Hepatocyte (in vitro differentiated cells): ENCODE results near the gene SKP1. TPM values are rescaled to one million over a fixed set of nuclear protein-coding genes. Genes with fewer than 3 reads are reported as not detected.

ENCODE experiments used
- DNase-seq: peaks from one replicate; pipeline ENCODE4 v3.0.0-alpha.2; 2016; ENCODE audit warnings: low spot score
- H2AFZ ChIP-seq: fragments of 200-600 bp; sonication (generic); 2 replicates; pipeline ENCODE4 v1.6.0; 2016; ENCODE audit warnings: antibody characterized with exemption, mild to moderate bottlenecking
- H3K27ac ChIP-seq: fragments of 200-600 bp; sonication (generic); 2 replicates; pipeline ENCODE4 v1.5.1; 2016; ENCODE audit warnings: mild to moderate bottlenecking
- H3K27me3 ChIP-seq: fragments of 200-600 bp; sonication (generic); 2 replicates; pipeline ENCODE4 v1.6.1; 2016
- H3K36me3 ChIP-seq: fragments of 200-600 bp; sonication (generic); replicated peaks from 2 replicates; pipeline ENCODE4 v1.5.1; 2016; ENCODE audit warnings: low read depth; ENCODE audit not compliant: insufficient read depth
- H3K4me1 ChIP-seq: fragments of 200-600 bp; sonication (generic); 2 replicates; pipeline ENCODE4 v1.5.1; 2016; ENCODE audit warnings: mild to moderate bottlenecking, moderate library complexity; ENCODE audit not compliant: insufficient read depth
- H3K4me2 ChIP-seq: fragments of 200-600 bp; sonication (generic); 2 replicates; pipeline ENCODE4 v1.6.0; 2016
- H3K4me3 ChIP-seq: fragments of 200-600 bp; sonication (generic); 2 replicates; pipeline ENCODE4 v1.5.1; 2016; ENCODE audit warnings: mild to moderate bottlenecking
- H3K79me2 ChIP-seq: fragments of 200-600 bp; sonication (generic); 2 replicates; pipeline ENCODE4 v1.6.0; 2017; ENCODE audit warnings: mild to moderate bottlenecking
- H3K9me2 ChIP-seq: fragments of 200-600 bp; sonication (generic); replicated peaks from 2 replicates; pipeline ENCODE4 v1.6.0; 2017; ENCODE audit warnings: mild to moderate bottlenecking; ENCODE audit not compliant: insufficient read depth
- H3K9me3 ChIP-seq: fragments of 200-600 bp; sonication (generic); 2 replicates; pipeline ENCODE4 v1.5.1; 2016; ENCODE audit warnings: low read depth, mild to moderate bottlenecking
- H4K20me1 ChIP-seq: fragments of 200-600 bp; sonication (generic); 2 replicates; pipeline ENCODE4 v1.6.0; 2016; ENCODE audit warnings: mild to moderate bottlenecking; ENCODE audit not compliant: insufficient read depth, poor library complexity, severe bottlenecking
- EZH2 ChIP-seq: fragments of 200-600 bp; sonication (generic); IDR thresholded peaks from 2 replicates; pipeline ENCODE4 v1.6.1; 2016; ENCODE audit warnings: antibody characterized with exemption, mild to moderate bottlenecking, borderline replicate concordance
- EZH2phosphoT487 ChIP-seq: fragments of 200-600 bp; sonication (generic); IDR thresholded peaks from one replicate; pipeline ENCODE4 v1.6.1; 2018; ENCODE audit warnings: antibody characterized with exemption, mild to moderate bottlenecking, low read depth, moderate library complexity; ENCODE audit not compliant: unreplicated experiment, severe bottlenecking
- WGBS: methylation state at CpG from one replicate; pipeline ENCODE4 v1.1.6; 2016; ENCODE audit warnings: low lambda C conversion rate; ENCODE audit errors: missing lambda C conversion rate; 5-methylcytosine and 5-hydroxymethylcytosine counted together
- polyA plus RNA-seq: library from polyadenylated mRNA; unstranded; fragments of >200 nt; fragmentation: Nextera tagmentation; extraction: Ambion mirVana; gene quantifications from 2 replicates; pipeline ENCODE4 v1.2.1, GENCODE V29; 2016
- total RNA-seq: library from RNA; depleted of rRNA; stranded (reverse); fragments of >200 nt; gene quantifications from 2 replicates; pipeline ENCODE4 v1.2.3, GENCODE V29; 2014
- TF ChIP-seq, protein P1 (sequence below): fragments of 200-600 bp; sonication (generic); IDR thresholded peaks from 2 replicates; pipeline ENCODE4 v1.5.1; 2016; ENCODE audit warnings: antibody characterized with exemption, mild to moderate bottlenecking; ENCODE audit not compliant: poor library complexity

The SKP1 gene
- total and polyA plus RNA-seq, 2 experiments from 2014 or later: 543 to 723 TPM

DNA sequence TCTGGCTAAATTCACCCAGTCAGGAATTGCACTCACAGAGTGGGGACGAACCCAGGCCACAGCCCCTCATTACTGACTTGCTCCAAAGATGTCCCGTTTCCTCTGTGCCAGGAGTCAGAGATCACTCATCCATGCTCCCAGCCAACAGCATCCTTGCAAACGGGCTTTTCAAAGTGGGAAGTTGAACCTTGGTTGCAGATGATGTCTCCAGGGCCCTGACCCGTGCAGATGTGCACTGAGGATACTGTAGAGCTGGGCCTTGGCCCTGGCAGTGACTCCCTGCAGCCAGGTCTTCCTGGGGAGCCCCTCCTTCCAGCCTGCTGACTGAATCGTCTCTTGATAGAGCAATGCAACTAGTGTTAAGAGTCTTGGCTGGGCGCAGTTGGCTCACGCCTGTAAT is 40.0 kb downstream of the SKP1 start:
- Histone ChIP-seq H3K9me2 (no peaks in the 10 kb centered on the region), H4K20me1 (peaks cover 20% of the 10 kb centered on the region), H3K4me1 (peaks cover 12% of the 10 kb centered on the region), H3K27me3 (no peaks in the 10 kb centered on the region), H3K79me2 (peaks cover 17% of the 10 kb centered on the region), H3K36me3 (no peaks in the 10 kb centered on the region), H3K4me3 (no peak overlapping the region), H3K9me3 (no peaks in the 10 kb centered on the region), H3K27ac (no peak overlapping the region), H3K4me2 (no peak overlapping the region), H2AFZ (no peak overlapping the region)
- DNase-seq: no peak
- TF ChIP-seq EZH2 (no peak), EZH2phosphoT487 (no peak)
- TF ChIP-seq, protein P1, sequence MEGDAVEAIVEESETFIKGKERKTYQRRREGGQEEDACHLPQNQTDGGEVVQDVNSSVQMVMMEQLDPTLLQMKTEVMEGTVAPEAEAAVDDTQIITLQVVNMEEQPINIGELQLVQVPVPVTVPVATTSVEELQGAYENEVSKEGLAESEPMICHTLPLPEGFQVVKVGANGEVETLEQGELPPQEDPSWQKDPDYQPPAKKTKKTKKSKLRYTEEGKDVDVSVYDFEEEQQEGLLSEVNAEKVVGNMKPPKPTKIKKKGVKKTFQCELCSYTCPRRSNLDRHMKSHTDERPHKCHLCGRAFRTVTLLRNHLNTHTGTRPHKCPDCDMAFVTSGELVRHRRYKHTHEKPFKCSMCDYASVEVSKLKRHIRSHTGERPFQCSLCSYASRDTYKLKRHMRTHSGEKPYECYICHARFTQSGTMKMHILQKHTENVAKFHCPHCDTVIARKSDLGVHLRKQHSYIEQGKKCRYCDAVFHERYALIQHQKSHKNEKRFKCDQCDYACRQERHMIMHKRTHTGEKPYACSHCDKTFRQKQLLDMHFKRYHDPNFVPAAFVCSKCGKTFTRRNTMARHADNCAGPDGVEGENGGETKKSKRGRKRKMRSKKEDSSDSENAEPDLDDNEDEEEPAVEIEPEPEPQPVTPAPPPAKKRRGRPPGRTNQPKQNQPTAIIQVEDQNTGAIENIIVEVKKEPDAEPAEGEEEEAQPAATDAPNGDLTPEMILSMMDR: no peak
- 95% methylated on average over 7 of the region's 7 CpGs for WGBS

DNA sequence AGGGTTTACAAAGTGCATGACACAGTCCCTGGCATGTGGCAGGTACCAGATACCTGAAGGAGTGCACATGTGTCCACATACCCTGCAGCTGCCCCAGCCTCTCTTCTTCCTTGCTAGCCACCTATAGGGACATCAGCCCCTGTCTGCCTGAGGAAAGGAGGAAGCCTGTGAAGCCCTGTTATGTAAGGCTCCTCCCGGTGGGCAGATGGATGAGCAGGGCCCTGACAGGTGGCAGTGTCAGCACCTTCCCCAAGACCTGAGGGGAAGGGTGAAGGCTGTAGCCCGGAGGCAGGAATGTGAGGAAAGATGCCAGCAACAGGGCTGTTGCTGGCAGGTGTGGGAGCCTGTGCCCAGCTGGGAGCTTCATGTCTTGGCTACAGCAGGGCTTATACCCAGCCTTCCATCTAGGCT is 40.5 kb downstream of the SKP1 start:
- WGBS: 92% methylated on average over 2 of the region's 2 CpGs
- Histone ChIP-seq H3K79me2 (peaks cover 17% of the 10 kb centered on the region), H3K27ac (no peak overlapping the region), H4K20me1 (peaks cover 20% of the 10 kb centered on the region), H3K9me2 (no peaks in the 10 kb centered on the region), H3K4me2 (no peak overlapping the region), H3K27me3 (no peaks in the 10 kb centered on the region), H2AFZ (no peak overlapping the region), H3K4me1 (peaks cover 7% of the 10 kb centered on the region), H3K9me3 (no peaks in the 10 kb centered on the region), H3K4me3 (no peak overlapping the region), H3K36me3 (no peaks in the 10 kb centered on the region)
- DNase-seq: no peak
- TF ChIP-seq EZH2phosphoT487: no peak
- no peak for TF ChIP-seq EZH2
- TF ChIP-seq, protein P1: no peak

DNA sequence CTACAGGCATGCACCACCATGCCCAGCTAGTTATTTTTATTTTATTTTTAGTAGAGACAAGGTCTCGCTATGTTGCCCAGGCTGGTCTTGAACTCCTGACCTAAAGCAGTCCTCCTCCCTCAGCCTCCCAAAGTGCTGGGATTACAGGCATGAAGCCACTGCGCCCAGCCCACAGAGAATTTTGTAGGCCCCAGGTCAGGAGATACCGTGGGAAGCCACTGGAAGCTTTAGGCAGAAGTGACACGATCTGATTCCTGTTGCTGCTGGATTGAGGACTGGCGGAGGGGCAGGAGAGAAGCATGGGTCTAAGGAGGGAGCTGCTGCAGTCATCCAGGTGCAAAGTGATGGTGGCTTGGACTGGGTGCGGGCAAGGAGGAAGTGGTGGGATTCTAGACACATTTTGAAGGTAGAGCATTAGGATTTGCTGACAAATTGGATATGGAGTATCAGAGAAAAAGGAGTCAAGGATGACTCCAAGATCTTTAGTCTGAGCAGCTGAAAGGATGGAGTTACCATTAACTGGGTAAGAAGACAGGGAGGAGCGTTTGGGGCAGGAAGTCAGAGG is 41.6 kb downstream of the SKP1 start:
- no peak overlapping the region for H3K4me2 ChIP-seq
- H3K79me2 ChIP-seq: peaks cover 10% of the 10 kb centered on the region
- no peak overlapping the region for H2AFZ ChIP-seq
- no peak for DNase-seq
- TF ChIP-seq EZH2 (no peak), EZH2phosphoT487 (no peak)
- TF ChIP-seq, protein P1: no peak
- H3K36me3 ChIP-seq: no peaks in the 10 kb centered on the region
- H3K9me2 ChIP-seq: no peaks in the 10 kb centered on the region
- H3K27ac ChIP-seq: no peak overlapping the region
- WGBS: 98% methylated on average over 7 of the region's 7 CpGs
- H3K27me3 ChIP-seq: no peaks in the 10 kb centered on the region
- no peak overlapping the region for H3K4me3 ChIP-seq
- peaks cover 12% of the 10 kb centered on the region for H4K20me1 ChIP-seq
- no peaks in the 10 kb centered on the region for H3K9me3 ChIP-seq
- no peaks in the 10 kb centered on the region for H3K4me1 ChIP-seq
